ENCODE results near the gene NAALADL2.
"Not testable (repeated sequence)": the region's sequence is repeated elsewhere in the genome, so short reads cannot be mapped to it uniquely, and the experiment has no call there.

NAALADL2 gene

DNA sequence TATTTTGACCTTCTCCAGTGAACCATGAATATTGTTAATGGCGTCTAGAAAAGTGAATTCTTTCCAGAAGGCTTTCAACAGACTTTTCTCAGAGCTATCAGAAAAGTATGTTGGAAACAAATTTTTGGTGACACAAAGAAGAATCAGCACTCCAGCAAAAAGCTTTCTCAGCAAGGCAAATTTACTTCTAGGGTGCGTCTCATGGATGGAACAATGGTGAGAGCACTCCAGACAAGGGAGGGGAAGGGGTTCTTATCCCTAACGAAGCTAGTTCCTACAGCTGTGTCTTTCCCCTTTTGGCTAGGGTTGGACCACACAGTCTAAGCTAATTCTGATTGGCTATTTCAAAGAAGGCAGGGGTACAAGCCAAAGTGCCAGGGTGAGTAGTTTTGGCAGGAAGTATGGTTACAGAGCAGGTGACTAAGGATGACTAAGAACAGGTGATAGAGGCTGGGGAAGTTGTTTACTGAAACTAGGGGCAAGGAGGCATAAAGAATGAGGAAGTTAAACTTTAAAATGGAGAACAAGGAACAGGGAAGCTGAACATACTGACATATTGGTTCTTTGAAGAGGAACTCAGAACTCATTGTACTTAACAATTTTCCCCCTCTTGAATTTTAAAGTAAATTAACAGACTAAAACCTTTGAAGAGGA is 959.8 kb downstream of the NAALADL2 start:
- Histone ChIP-seq H3K27ac (ENCODE audit: low read depth, low read length) (no peak overlapping the region), H3K27me3 (ENCODE audit: control insufficient read depth in 1 of 2, insufficient read depth in 2 of 2, low read length in 2 of 2) (no peaks in the 10 kb centered on the region), H3K36me3 (ENCODE audit: insufficient read depth, low read length) (no peaks in the 10 kb centered on the region), H3K4me3 (ENCODE audit: low read depth in 1 of 2, low read length in 2 of 2) (no peak overlapping the region), H3K4me1 (ENCODE audit: insufficient read depth, low read length) (no peaks in the 10 kb centered on the region), H3K9ac (ENCODE audit: low read length) (no peak overlapping the region), H3K9me3 (ENCODE audit: low read length) (peaks cover 14% of the 10 kb centered on the region)

GRCh38 chr3:175822766-175823491 is 963.8 kb downstream of the NAALADL2 start:
- H3K9ac ChIP-seq (ENCODE audit: low read length); H3K27ac ChIP-seq (ENCODE audit: low read depth, low read length); H3K4me3 ChIP-seq (ENCODE audit: low read depth in 1 of 2, low read length in 2 of 2); H3K4me1 ChIP-seq (ENCODE audit: insufficient read depth, low read length); H3K36me3 ChIP-seq (ENCODE audit: insufficient read depth, low read length); H3K27me3 ChIP-seq (ENCODE audit: control insufficient read depth in 1 of 2, insufficient read depth in 2 of 2, low read length in 2 of 2): not testable (repeated sequence)
- H3K9me3 ChIP-seq (ENCODE audit: low read length) = peaks cover 14% of the 10 kb centered on the region

DNA sequence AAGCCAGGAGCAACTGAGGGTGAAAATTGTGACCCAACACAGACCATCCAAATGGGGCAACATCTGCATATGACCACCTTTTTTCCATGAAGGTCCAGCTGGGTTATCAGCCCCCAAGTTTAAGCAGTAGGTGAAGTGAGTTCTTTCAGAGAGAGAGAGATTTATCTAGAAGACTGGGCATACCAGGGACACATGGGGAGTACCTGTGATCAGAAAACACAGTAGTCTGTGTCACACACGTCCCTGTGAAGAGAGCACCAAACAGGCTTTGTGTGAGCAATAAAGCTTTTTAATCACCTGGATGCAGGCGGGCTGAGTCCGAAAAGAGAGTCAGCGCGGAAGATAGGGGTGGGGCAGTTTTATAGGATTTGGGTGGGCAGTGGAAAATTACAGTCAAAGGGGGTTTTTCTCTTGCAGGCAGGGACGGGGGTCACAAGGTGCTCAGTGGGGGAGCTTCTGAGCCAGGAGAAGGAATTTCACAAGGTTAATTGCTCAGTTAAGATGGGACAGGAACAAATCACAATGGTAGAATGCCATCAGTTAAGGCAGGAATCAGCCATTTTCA is 966.0 kb downstream of the NAALADL2 start:
- H3K36me3 ChIP-seq (ENCODE audit: insufficient read depth, low read length); H3K4me1 ChIP-seq (ENCODE audit: insufficient read depth, low read length); H3K4me3 ChIP-seq (ENCODE audit: low read depth in 1 of 2, low read length in 2 of 2); H3K9ac ChIP-seq (ENCODE audit: low read length); H3K27me3 ChIP-seq (ENCODE audit: control insufficient read depth in 1 of 2, insufficient read depth in 2 of 2, low read length in 2 of 2); H3K27ac ChIP-seq (ENCODE audit: low read depth, low read length); H3K9me3 ChIP-seq (ENCODE audit: low read length): not testable (repeated sequence)

DNA sequence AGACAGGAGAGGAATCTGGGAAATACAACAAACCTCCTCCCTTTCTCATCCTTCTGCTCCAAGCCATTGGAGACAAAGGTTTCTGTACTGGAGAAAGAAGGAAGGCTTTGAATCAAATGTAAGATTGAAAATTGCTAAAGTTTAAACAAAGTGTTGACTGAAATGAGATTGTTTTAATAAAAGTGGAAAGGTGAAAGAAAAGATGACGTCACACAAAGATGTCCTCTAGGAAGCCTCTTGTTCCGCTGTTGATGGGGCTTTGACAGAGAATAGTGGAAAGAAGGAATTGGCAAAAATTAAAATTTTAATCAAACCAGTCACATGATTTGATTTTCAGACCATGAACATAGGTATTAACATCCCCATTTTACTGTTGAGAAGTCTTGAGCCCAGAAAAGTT is 967.6 kb downstream of the NAALADL2 start:
- H3K4me1 ChIP-seq (ENCODE audit: insufficient read depth, low read length) = no peaks in the 10 kb centered on the region
- no peak overlapping the region for H3K27ac ChIP-seq (ENCODE audit: low read depth, low read length)
- H3K9me3 ChIP-seq (ENCODE audit: low read length) = no peaks in the 10 kb centered on the region
- H3K4me3 ChIP-seq (ENCODE audit: low read depth in 1 of 2, low read length in 2 of 2) = no peak overlapping the region
- no peaks in the 10 kb centered on the region for H3K27me3 ChIP-seq (ENCODE audit: control insufficient read depth in 1 of 2, insufficient read depth in 2 of 2, low read length in 2 of 2)
- H3K36me3 ChIP-seq (ENCODE audit: insufficient read depth, low read length) = no peaks in the 10 kb centered on the region
- no peak overlapping the region for H3K9ac ChIP-seq (ENCODE audit: low read length)

- not testable (repeated sequence) for H3K4me1 ChIP-seq (ENCODE audit: insufficient read depth, low read length); H3K36me3 ChIP-seq (ENCODE audit: insufficient read depth, low read length); H3K9me3 ChIP-seq (ENCODE audit: low read length); H3K9ac ChIP-seq (ENCODE audit: low read length); H3K27me3 ChIP-seq (ENCODE audit: control insufficient read depth in 1 of 2, insufficient read depth in 2 of 2, low read length in 2 of 2); H3K4me3 ChIP-seq (ENCODE audit: low read depth in 1 of 2, low read length in 2 of 2); H3K27ac ChIP-seq (ENCODE audit: low read depth, low read length)
Measured at GRCh38 chr3:175829809-175830208, 970.7 kb downstream of the NAALADL2 start.

- not testable (repeated sequence) for H3K9ac ChIP-seq (ENCODE audit: low read length); H3K9me3 ChIP-seq (ENCODE audit: low read length); H3K27me3 ChIP-seq (ENCODE audit: control insufficient read depth in 1 of 2, insufficient read depth in 2 of 2, low read length in 2 of 2); H3K4me1 ChIP-seq (ENCODE audit: insufficient read depth, low read length); H3K36me3 ChIP-seq (ENCODE audit: insufficient read depth, low read length); H3K27ac ChIP-seq (ENCODE audit: low read depth, low read length); H3K4me3 ChIP-seq (ENCODE audit: low read depth in 1 of 2, low read length in 2 of 2)
Measured at GRCh38 chr3:175835763-175836162, 976.6 kb downstream of the NAALADL2 start.

- no peak overlapping the region for H3K9ac ChIP-seq (ENCODE audit: low read length)
- no peak overlapping the region for H3K4me3 ChIP-seq (ENCODE audit: low read depth in 1 of 2, low read length in 2 of 2)
- H3K36me3 ChIP-seq (ENCODE audit: insufficient read depth, low read length) = no peaks in the 10 kb centered on the region
- no peaks in the 10 kb centered on the region for H3K9me3 ChIP-seq (ENCODE audit: low read length)
- no peaks in the 10 kb centered on the region for H3K27me3 ChIP-seq (ENCODE audit: control insufficient read depth in 1 of 2, insufficient read depth in 2 of 2, low read length in 2 of 2)
- H3K4me1 ChIP-seq (ENCODE audit: insufficient read depth, low read length) = no peaks in the 10 kb centered on the region
- H3K27ac ChIP-seq (ENCODE audit: low read depth, low read length) = no peak overlapping the region
Measured at GRCh38 chr3:175836617-175837016, 977.5 kb downstream of the NAALADL2 start.

GRCh38 chr3:175837962-175838361 is 978.8 kb downstream of the NAALADL2 start:
- Histone ChIP-seq H3K9me3 (ENCODE audit: low read length) (no peaks in the 10 kb centered on the region), H3K36me3 (ENCODE audit: insufficient read depth, low read length) (no peaks in the 10 kb centered on the region), H3K4me1 (ENCODE audit: insufficient read depth, low read length) (no peaks in the 10 kb centered on the region), H3K27me3 (ENCODE audit: control insufficient read depth in 1 of 2, insufficient read depth in 2 of 2, low read length in 2 of 2) (no peaks in the 10 kb centered on the region), H3K4me3 (ENCODE audit: low read depth in 1 of 2, low read length in 2 of 2) (no peak overlapping the region), H3K27ac (ENCODE audit: low read depth, low read length) (no peak overlapping the region), H3K9ac (ENCODE audit: low read length) (no peak overlapping the region)

- Histone ChIP-seq H3K9me3 (ENCODE audit: low read length) (no peaks in the 10 kb centered on the region), H3K4me1 (ENCODE audit: insufficient read depth, low read length) (no peaks in the 10 kb centered on the region), H3K4me3 (ENCODE audit: low read depth in 1 of 2, low read length in 2 of 2) (no peak overlapping the region), H3K27ac (ENCODE audit: low read depth, low read length) (no peak overlapping the region), H3K9ac (ENCODE audit: low read length) (no peak overlapping the region), H3K36me3 (ENCODE audit: insufficient read depth, low read length) (no peaks in the 10 kb centered on the region), H3K27me3 (ENCODE audit: control insufficient read depth in 1 of 2, insufficient read depth in 2 of 2, low read length in 2 of 2) (no peaks in the 10 kb centered on the region)
Measured at GRCh38 chr3:175839366-175840005, 980.4 kb downstream of the NAALADL2 start.

DNA sequence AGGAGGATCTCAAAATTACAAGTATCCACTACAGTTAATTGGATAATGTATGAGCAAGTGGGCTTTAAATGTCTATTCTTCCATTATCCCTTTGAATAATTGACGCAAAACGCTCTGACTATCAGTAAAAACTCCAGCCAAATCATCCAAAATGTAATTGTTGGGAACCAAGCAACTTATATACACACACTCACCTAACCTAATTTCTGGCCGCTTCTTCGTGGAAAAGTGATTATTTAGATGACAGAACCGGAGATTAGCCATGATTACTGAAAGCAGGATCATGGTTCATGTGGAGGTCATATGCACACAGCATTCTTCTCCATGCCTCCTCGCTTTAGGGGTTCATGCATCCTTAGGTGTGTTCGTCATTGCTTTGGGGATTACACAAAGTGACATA is 992.4 kb downstream of the NAALADL2 start:
- no peaks in the 10 kb centered on the region for H3K4me1 ChIP-seq (ENCODE audit: insufficient read depth, low read length)
- H3K4me3 ChIP-seq (ENCODE audit: low read depth in 1 of 2, low read length in 2 of 2) = no peak overlapping the region
- no peak overlapping the region for H3K27ac ChIP-seq (ENCODE audit: low read depth, low read length)

DNA sequence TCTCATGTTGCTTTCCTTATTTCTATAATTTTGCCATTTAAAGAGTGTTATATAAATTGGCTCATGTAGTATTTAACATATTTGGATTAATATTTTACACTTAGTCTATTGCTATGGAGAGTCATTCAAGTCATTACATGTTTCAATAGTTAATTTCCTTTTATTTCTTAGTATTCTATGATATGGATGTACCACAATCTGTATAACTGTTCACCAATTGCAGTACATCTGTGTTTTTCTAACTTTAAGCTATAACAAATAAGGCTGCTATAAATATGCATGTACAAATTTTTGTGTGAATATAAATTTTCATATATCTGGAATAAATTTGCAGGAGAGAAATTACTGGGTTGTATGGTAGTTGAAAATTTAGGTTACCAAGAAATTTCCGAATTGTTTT is 993.4 kb downstream of the NAALADL2 start:
- Histone ChIP-seq H3K4me1 (ENCODE audit: insufficient read depth, low read length) (no peaks in the 10 kb centered on the region), H3K27me3 (ENCODE audit: control insufficient read depth in 1 of 2, insufficient read depth in 2 of 2, low read length in 2 of 2) (no peaks in the 10 kb centered on the region), H3K4me3 (ENCODE audit: low read depth in 1 of 2, low read length in 2 of 2) (no peak overlapping the region), H3K27ac (ENCODE audit: low read depth, low read length) (no peak overlapping the region), H3K9me3 (ENCODE audit: low read length) (no peaks in the 10 kb centered on the region), H3K36me3 (ENCODE audit: insufficient read depth, low read length) (no peaks in the 10 kb centered on the region), H3K9ac (ENCODE audit: low read length) (no peak overlapping the region)

More for the DNA sequence above, 992.4 kb downstream of the NAALADL2 start:
- no peaks in the 10 kb centered on the region for H3K27me3 ChIP-seq (ENCODE audit: control insufficient read depth in 1 of 2, insufficient read depth in 2 of 2, low read length in 2 of 2)
- no peaks in the 10 kb centered on the region for H3K36me3 ChIP-seq (ENCODE audit: insufficient read depth, low read length)
- no peak overlapping the region for H3K9ac ChIP-seq (ENCODE audit: low read length)
- H3K9me3 ChIP-seq (ENCODE audit: low read length) = no peaks in the 10 kb centered on the region

Measured in muscle layer of colon (tissue), 2 donors.